ENCODE data around the gene REG4.

Gene REG4

DNA sequence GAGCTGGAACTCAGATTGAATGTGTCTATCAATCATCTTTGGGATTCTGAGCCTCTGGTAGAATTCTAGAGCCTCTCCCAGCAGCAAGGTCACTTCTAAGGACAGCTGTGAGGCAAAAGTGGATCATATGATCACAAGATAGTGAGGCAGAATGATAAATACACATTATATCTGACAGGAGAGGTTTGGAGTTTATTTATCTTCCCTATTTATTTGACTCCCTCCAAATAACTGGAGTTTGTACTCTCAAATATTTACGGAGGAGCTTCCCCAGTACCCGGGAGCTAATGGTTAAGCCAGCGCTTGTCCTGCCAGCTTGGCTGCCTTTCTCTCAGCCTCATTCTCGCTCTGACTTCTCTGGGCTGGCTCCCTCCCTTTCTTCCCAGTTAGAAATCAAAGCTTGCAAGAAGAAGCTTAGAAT lies 44.9 kb downstream of the REG4 start:
- no peak for DNase-seq (ENCODE audit: low read depth)
- no peak for TF ChIP-seq POLR2A (IDR thresholded peaks at IDR 0.05; ENCODE audit: extremely low read depth, insufficient read length)
- TF ChIP-seq CTCF (IDR thresholded peaks at IDR 0.05; ENCODE audit: low read depth, low read length): no peak
- TF ChIP-seq MAX (IDR thresholded peaks at IDR 0.05; ENCODE audit: low read depth, low read length): no peak
- TF ChIP-seq MYC (IDR thresholded peaks at IDR 0.05; ENCODE audit: low read depth, low read length): no peak
- no peak overlapping the region for H3K4me3 ChIP-seq (ENCODE audit: low read depth, low read length)

- no peak for DNase-seq (ENCODE audit: low read depth)
- no peak overlapping the region for H3K4me3 ChIP-seq (ENCODE audit: low read depth, low read length)
- TF ChIP-seq MAX (IDR thresholded peaks at IDR 0.05; ENCODE audit: low read depth, low read length) (no peak), CTCF (IDR thresholded peaks at IDR 0.05; ENCODE audit: low read depth, low read length) (no peak), POLR2A (IDR thresholded peaks at IDR 0.05; ENCODE audit: extremely low read depth, insufficient read length) (no peak), MYC (IDR thresholded peaks at IDR 0.05; ENCODE audit: low read depth, low read length) (no peak)
Observed at GRCh38 chr1:119764220-119764619, 47.0 kb downstream of the REG4 start.

DNA sequence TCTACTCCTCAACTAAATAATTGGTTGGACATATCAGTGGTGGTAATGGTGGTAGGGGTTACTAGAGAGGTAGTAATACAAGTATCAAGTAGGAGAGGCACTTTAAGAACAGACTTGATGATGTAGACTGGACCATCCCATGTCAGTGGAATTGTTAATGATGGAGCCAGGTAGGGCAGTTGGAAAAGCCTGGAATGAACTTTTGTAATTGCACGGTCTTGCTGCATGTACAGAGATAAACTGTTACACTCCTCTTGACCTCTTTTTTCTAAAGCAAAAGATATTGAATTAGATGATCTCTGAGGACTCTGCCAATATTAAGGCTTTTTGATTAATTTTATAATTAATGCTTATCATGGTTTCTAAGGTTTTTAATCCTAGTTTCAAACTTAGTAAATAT lies 48.3 kb downstream of the REG4 start:
- TF ChIP-seq MAX (IDR thresholded peaks at IDR 0.05; ENCODE audit: low read depth, low read length): no peak
- TF ChIP-seq POLR2A (IDR thresholded peaks at IDR 0.05; ENCODE audit: extremely low read depth, insufficient read length): no peak
- no peak for TF ChIP-seq CTCF (IDR thresholded peaks at IDR 0.05; ENCODE audit: low read depth, low read length)
- TF ChIP-seq MYC (IDR thresholded peaks at IDR 0.05; ENCODE audit: low read depth, low read length): no peak
- DNase-seq (ENCODE audit: low read depth): no peak
- H3K4me3 ChIP-seq (ENCODE audit: low read depth, low read length): no peak overlapping the region

- no peak overlapping the region for H3K4me3 ChIP-seq (ENCODE audit: low read depth, low read length)
- no peak for DNase-seq (ENCODE audit: low read depth)
- TF ChIP-seq MYC (IDR thresholded peaks at IDR 0.05; ENCODE audit: low read depth, low read length) (no peak), POLR2A (IDR thresholded peaks at IDR 0.05; ENCODE audit: extremely low read depth, insufficient read length) (no peak), MAX (IDR thresholded peaks at IDR 0.05; ENCODE audit: low read depth, low read length) (no peak), CTCF (IDR thresholded peaks at IDR 0.05; ENCODE audit: low read depth, low read length) (no peak)
Observed at GRCh38 chr1:119762409-119762808, 48.9 kb downstream of the REG4 start.

DNA sequence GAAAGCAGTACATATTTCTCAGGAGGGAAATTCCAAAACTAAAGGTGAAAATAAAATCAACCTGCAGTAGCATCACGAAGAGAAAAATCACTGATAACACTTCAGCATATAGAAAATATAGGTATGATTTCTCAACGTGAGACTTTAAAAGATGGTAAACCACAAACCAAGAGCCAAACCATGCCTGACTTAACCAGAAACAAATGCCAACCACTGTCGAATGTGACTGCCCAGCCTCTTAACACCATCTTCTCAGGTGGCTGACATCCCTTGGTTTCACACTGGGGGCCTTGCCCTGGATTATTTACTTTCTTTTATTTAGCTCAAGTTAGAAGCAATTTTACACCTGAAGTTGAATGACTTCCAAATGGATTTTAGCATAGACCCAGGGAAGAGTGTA lies 52.7 kb downstream of the REG4 start:
- no peak overlapping the region for H3K4me3 ChIP-seq (ENCODE audit: low read depth, low read length)
- no peak for DNase-seq (ENCODE audit: low read depth)
- TF ChIP-seq MYC (IDR thresholded peaks at IDR 0.05; ENCODE audit: low read depth, low read length) (no peak), CTCF (IDR thresholded peaks at IDR 0.05; ENCODE audit: low read depth, low read length) (no peak)

DNA sequence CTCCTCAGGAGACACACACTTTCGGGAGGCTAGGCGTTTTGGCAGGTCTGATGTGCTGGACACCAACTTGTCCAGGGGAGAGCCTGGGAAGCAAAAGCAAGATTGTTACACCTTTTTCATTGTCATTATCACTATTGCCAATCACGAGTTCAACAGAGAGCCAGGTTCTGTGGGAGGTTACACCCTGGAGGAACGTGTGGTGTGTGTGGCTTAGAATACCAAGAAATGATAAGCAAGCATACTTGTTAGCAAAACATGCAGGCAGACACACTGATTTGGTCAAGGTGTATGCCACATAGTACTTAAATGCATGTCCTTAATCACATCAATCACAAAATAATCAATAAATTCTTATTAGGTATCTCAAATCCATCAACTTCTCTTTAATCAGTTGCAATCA lies 58.7 kb downstream of the REG4 start:
- TF ChIP-seq MYC (IDR thresholded peaks at IDR 0.05; ENCODE audit: low read depth, low read length) (no peak), POLR2A (IDR thresholded peaks at IDR 0.05; ENCODE audit: extremely low read depth, insufficient read length) (no peak), CTCF (IDR thresholded peaks at IDR 0.05; ENCODE audit: low read depth, low read length) (no peak)
- H3K4me3 ChIP-seq (ENCODE audit: low read depth, low read length): no peak overlapping the region
- DNase-seq (ENCODE audit: low read depth): no peak

All from NB4 (cell line).